Astrocyte (in vitro differentiated cells and primary cell): ENCODE data around the gene GPR27. TPM values are rescaled to one million over a fixed set of nuclear protein-coding genes. Genes with fewer than 3 reads are reported as not detected.

Experiments used
- DNase-seq: peaks from one replicate; pipeline ENCODE4 v3.0.0-alpha.2; 2010; ENCODE audit warnings: low read depth
- FAIRE-seq: peaks from 2 replicates; lab custom pipeline; 2011; peaks lifted over from hg19 to GRCh38; lab: Jason Lieb, UNC
- H2AFZ ChIP-seq: 2 replicates; pipeline ENCODE4 v1.6.0; 2012; ENCODE audit warnings: low read depth, low read length, inconsistent platforms
- H3K27ac ChIP-seq: 2 replicates; pipeline ENCODE4 v1.5.1; 2011; ENCODE audit warnings: low read depth, low read length, inconsistent platforms
- H3K27me3 ChIP-seq: 2 replicates; pipeline ENCODE4 v1.6.0; 2011; ENCODE audit warnings: low read length, inconsistent platforms; ENCODE audit not compliant: insufficient read depth
- H3K36me3 ChIP-seq: 2 replicates; pipeline ENCODE4 v1.5.1; 2011; ENCODE audit warnings: low read length, inconsistent platforms; ENCODE audit not compliant: insufficient read depth
- H3K4me1 ChIP-seq: 2 replicates; pipeline ENCODE4 v1.5.1; 2011; ENCODE audit warnings: low read length, inconsistent platforms; ENCODE audit not compliant: insufficient read depth
- H3K4me2 ChIP-seq: 2 replicates; pipeline ENCODE4 v1.6.0; 2012; ENCODE audit warnings: low read length, inconsistent platforms
- H3K4me3 ChIP-seq: 2 replicates; pipeline ENCODE4 v1.5.1; 2011; ENCODE audit warnings: low read depth, mild to moderate bottlenecking, low read length, inconsistent platforms; ENCODE audit not compliant: insufficient read depth
- H3K79me2 ChIP-seq: 2 replicates; pipeline ENCODE4 v1.6.0; 2012; ENCODE audit warnings: mild to moderate bottlenecking, low read length, inconsistent platforms; ENCODE audit not compliant: insufficient read depth
- H3K9ac ChIP-seq: 2 replicates; pipeline ENCODE4 v1.6.0; 2012; ENCODE audit warnings: mild to moderate bottlenecking, low read length, inconsistent platforms
- H3K9me3 ChIP-seq: 2 replicates; pipeline ENCODE4 v1.5.1; 2012; ENCODE audit warnings: low read depth, mild to moderate bottlenecking, low read length, inconsistent platforms; ENCODE audit not compliant: insufficient read depth
- H4K20me1 ChIP-seq: 2 replicates; pipeline ENCODE4 v1.6.0; 2012; ENCODE audit warnings: low read length, inconsistent platforms; ENCODE audit not compliant: insufficient read depth
- H3K27ac Mint-ChIP-seq: one replicate; pipeline ENCODE4 v1.8.0; 2021; ENCODE audit warnings: mild to moderate bottlenecking, mixed read lengths; ENCODE audit not compliant: unreplicated experiment
- H3K27me3 Mint-ChIP-seq: one replicate; pipeline ENCODE4 v1.8.0; 2021; ENCODE audit warnings: low read depth, mixed read lengths; ENCODE audit not compliant: unreplicated experiment
- H3K36me3 Mint-ChIP-seq: one replicate; pipeline ENCODE4 v1.8.0; 2021; ENCODE audit warnings: low read depth, mixed read lengths; ENCODE audit not compliant: unreplicated experiment
- H3K4me1 Mint-ChIP-seq: one replicate; pipeline ENCODE4 v1.8.0; 2021; ENCODE audit warnings: low read depth, mixed read lengths; ENCODE audit not compliant: unreplicated experiment
- H3K4me3 Mint-ChIP-seq: one replicate; pipeline ENCODE4 v1.8.0; 2021; ENCODE audit warnings: mild to moderate bottlenecking, moderate library complexity, mixed read lengths; ENCODE audit not compliant: unreplicated experiment
- H3K9me3 Mint-ChIP-seq: one replicate; pipeline ENCODE4 v1.8.0; 2021; ENCODE audit warnings: mild to moderate bottlenecking, mixed read lengths; ENCODE audit not compliant: unreplicated experiment
- EZH2 ChIP-seq: IDR thresholded peaks from 2 replicates; pipeline ENCODE4 v1.6.1; 2012; ENCODE audit warnings: mild to moderate bottlenecking, low read length, inconsistent platforms; ENCODE audit not compliant: insufficient read depth
- total RNA-seq: library from RNA; stranded (reverse); gene quantifications from 2 replicates; pipeline ENCODE4 v1.2.1, GENCODE V29; 2021
- TF ChIP-seq, protein P1 (sequence below): IDR thresholded peaks from 2 replicates; pipeline ENCODE4 v1.5.1; 2011; ENCODE audit warnings: low read depth, mild to moderate bottlenecking, inconsistent platforms, low read length, moderate library complexity; ENCODE audit not compliant: insufficient read depth

Gene GPR27
- total RNA-seq, 1 donor from 2014 or later = 2.9 TPM

DNA sequence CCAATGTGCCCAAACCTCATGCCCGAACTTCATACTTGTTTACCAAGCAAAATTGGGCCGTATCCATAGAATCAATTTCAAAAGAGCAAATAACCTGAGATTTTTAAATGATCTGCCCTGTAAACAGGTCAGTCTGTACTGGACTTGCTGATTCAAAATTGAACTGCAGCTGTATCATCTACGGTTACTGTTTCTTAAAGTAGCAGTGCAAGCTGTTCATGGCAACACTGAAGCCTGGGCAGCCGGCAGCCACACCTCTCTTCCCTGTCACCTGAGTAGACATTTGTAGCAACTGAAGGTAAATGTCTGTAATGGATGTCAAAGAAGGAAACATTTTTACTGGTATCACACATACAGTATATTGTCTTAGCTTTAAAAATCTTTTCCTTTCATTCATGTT lies 39.1 kb upstream of the GPR27 start:
- Mint-ChIP-seq H3K27ac (no peak overlapping the region), H3K36me3 (no peaks in the 10 kb centered on the region), H3K27me3 (peaks cover 22% of the 10 kb centered on the region), H3K9me3 (no peaks in the 10 kb centered on the region), H3K4me1 (no peaks in the 10 kb centered on the region), H3K4me3 (no peak overlapping the region)
- H3K27ac ChIP-seq = no peak overlapping the region
- no peaks in the 10 kb centered on the region for H3K79me2 ChIP-seq
- no peak for FAIRE-seq
- no peak overlapping the region for H3K4me2 ChIP-seq
- H2AFZ ChIP-seq = no peak overlapping the region
- TF ChIP-seq, protein P1, sequence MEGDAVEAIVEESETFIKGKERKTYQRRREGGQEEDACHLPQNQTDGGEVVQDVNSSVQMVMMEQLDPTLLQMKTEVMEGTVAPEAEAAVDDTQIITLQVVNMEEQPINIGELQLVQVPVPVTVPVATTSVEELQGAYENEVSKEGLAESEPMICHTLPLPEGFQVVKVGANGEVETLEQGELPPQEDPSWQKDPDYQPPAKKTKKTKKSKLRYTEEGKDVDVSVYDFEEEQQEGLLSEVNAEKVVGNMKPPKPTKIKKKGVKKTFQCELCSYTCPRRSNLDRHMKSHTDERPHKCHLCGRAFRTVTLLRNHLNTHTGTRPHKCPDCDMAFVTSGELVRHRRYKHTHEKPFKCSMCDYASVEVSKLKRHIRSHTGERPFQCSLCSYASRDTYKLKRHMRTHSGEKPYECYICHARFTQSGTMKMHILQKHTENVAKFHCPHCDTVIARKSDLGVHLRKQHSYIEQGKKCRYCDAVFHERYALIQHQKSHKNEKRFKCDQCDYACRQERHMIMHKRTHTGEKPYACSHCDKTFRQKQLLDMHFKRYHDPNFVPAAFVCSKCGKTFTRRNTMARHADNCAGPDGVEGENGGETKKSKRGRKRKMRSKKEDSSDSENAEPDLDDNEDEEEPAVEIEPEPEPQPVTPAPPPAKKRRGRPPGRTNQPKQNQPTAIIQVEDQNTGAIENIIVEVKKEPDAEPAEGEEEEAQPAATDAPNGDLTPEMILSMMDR = no peak
- TF ChIP-seq EZH2 = no peak
- no peak overlapping the region for H3K4me3 ChIP-seq
- DNase-seq = no peak
- peaks cover 8% of the 10 kb centered on the region for H3K27me3 ChIP-seq
- H3K4me1 ChIP-seq = no peaks in the 10 kb centered on the region
- no peak overlapping the region for H3K9ac ChIP-seq
- no peaks in the 10 kb centered on the region for H3K9me3 ChIP-seq
- H3K36me3 ChIP-seq = no peaks in the 10 kb centered on the region
- H4K20me1 ChIP-seq = no peaks in the 10 kb centered on the region

DNA sequence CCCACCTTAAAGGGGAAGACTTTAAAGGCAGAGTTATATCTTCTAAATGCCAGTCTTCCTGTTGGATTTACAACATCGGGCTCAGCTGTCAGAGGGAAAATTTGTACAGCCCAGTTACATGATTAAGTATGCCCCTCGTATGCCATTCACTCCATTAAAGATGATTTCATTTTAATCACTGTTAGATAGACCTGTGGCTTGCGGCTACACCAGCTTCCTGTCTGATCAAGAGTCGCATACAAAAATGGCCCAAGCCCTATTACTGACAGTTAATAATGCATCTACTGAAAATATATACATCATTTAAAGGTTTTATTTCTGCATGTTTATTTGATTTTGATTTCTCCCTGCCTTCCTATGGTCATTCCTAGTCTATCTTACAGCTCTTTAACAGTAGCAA lies 35.6 kb upstream of the GPR27 start:
- no peak overlapping the region for H3K4me3 ChIP-seq
- H3K36me3 Mint-ChIP-seq = no peaks in the 10 kb centered on the region
- H3K4me2 ChIP-seq = no peak overlapping the region
- no peaks in the 10 kb centered on the region for H3K9me3 ChIP-seq
- H3K4me1 Mint-ChIP-seq = no peaks in the 10 kb centered on the region
- no peaks in the 10 kb centered on the region for H4K20me1 ChIP-seq
- no peak overlapping the region for H3K27ac Mint-ChIP-seq
- H2AFZ ChIP-seq = no peak overlapping the region
- no peak overlapping the region for H3K4me3 Mint-ChIP-seq
- no peak overlapping the region for H3K27ac ChIP-seq
- no peaks in the 10 kb centered on the region for H3K4me1 ChIP-seq
- peaks cover 49% of the 10 kb centered on the region for H3K27me3 Mint-ChIP-seq
- TF ChIP-seq, protein P1 = no peak
- TF ChIP-seq EZH2 = no peak
- FAIRE-seq (no peak), DNase-seq (no peak)
- no peak overlapping the region for H3K9ac ChIP-seq
- no peaks in the 10 kb centered on the region for H3K36me3 ChIP-seq
- H3K27me3 ChIP-seq = peaks cover 9% of the 10 kb centered on the region
- H3K9me3 Mint-ChIP-seq = no peaks in the 10 kb centered on the region
- no peaks in the 10 kb centered on the region for H3K79me2 ChIP-seq

- H3K4me3 Mint-ChIP-seq = no peak overlapping the region
Observed at GRCh38 chr3:71721002-71721401, 32.7 kb upstream of the GPR27 start.

More at GRCh38 chr3:71721002-71721401, 32.7 kb upstream of the GPR27 start:
- Histone ChIP-seq H2AFZ (no peak overlapping the region), H4K20me1 (no peaks in the 10 kb centered on the region), H3K4me3 (no peak overlapping the region), H3K4me2 (no peak overlapping the region), H3K4me1 (peaks cover 3% of the 10 kb centered on the region), H3K36me3 (no peaks in the 10 kb centered on the region), H3K9me3 (no peaks in the 10 kb centered on the region), H3K27ac (no peak overlapping the region), H3K9ac (no peak overlapping the region), H3K27me3 (peaks cover 19% of the 10 kb centered on the region), H3K79me2 (no peaks in the 10 kb centered on the region)
- no peaks in the 10 kb centered on the region for H3K4me1 Mint-ChIP-seq
- TF ChIP-seq, protein P1 = no peak
- TF ChIP-seq EZH2 = no peak
- no peak for DNase-seq
- FAIRE-seq = no peak
- peaks cover 56% of the 10 kb centered on the region for H3K27me3 Mint-ChIP-seq
- no peak overlapping the region for H3K27ac Mint-ChIP-seq
- no peaks in the 10 kb centered on the region for H3K9me3 Mint-ChIP-seq
- no peaks in the 10 kb centered on the region for H3K36me3 Mint-ChIP-seq
